Naive thymus-derived CD8-positive, alpha-beta T cell (primary cell): Measurements from ENCODE around the gene BTN2A1. TPM values are rescaled to one million over a fixed set of nuclear protein-coding genes. Genes with fewer than 3 reads are reported as not detected.

Source experiments
- ATAC-seq, 2 donors: fragments of 150-1000 bp; cut with Tn5 transposase in 1 of 2; sonication (Bioruptor Pico), chemical (Tn5 transposase) in 1 of 2; 1 replicate in 1 of 2; 2 replicates in 1 of 2; pipeline ENCODE4 v1.10.0; 2021; ENCODE audit warnings: mild to moderate bottlenecking in 2 of 2, moderate library complexity in 2 of 2
- POLR2A ChIA-PET: fragments of 350-600 bp; sonication (Branson Sonifier 250); formaldehyde crosslinking; loops from one replicate; lab custom pipeline; 2021; ENCODE audit warnings: antibody characterized with exemption; lab: Charles Lee
- DNase-seq, 10 donors: peaks; one replicate each; pipeline versions ENCODE4 v3.0.0 to v3.0.0-alpha.2; 2020 to 2022
- H3K27ac Mint-ChIP-seq, 10 donors: one replicate each; pipeline ENCODE4 v1.8.0; 2020 to 2022; ENCODE audit warnings: mild to moderate bottlenecking in 10 of 10, mixed read lengths in 10 of 10, moderate library complexity in 4 of 10, inconsistent platforms in 1 of 10
- H3K27me3 Mint-ChIP-seq, 5 donors: one replicate each; pipeline ENCODE4 v1.8.0; 2021 to 2022; ENCODE audit warnings: mixed read lengths in 5 of 5
- H3K36me3 Mint-ChIP-seq, 3 donors: one replicate each; pipeline ENCODE4 v1.8.0; 2020 to 2022; ENCODE audit warnings: mixed read lengths in 3 of 3, mild to moderate bottlenecking in 2 of 3, inconsistent platforms in 1 of 3
- H3K4me1 Mint-ChIP-seq, 4 donors: one replicate each; pipeline ENCODE4 v1.8.0; 2021 to 2022; ENCODE audit warnings: mixed read lengths in 4 of 4
- H3K4me3 Mint-ChIP-seq, 10 donors: one replicate each; pipeline ENCODE4 v1.8.0; 2020 to 2022; ENCODE audit warnings: mild to moderate bottlenecking in 10 of 10, mixed read lengths in 10 of 10, moderate library complexity in 6 of 10, inconsistent platforms in 1 of 10
- H3K9me3 Mint-ChIP-seq, 9 donors: one replicate each; pipeline ENCODE4 v1.8.0; 2020 to 2022; ENCODE audit warnings: mixed read lengths in 9 of 9, mild to moderate bottlenecking in 3 of 9, inconsistent platforms in 1 of 9, moderate library complexity in 1 of 9
- polyA plus RNA-seq, 3 donors: library from polyadenylated mRNA; unstranded; fragments of 300-500 nt; fragmentation: Illumina TruSeq; gene quantifications; one replicate each; pipeline ENCODE4 v1.2.3, GENCODE V29; 2021
- total RNA-seq, 8 experiments: library from RNA in 2 of 8; stranded (reverse) in 2 of 8; gene quantifications; one replicate each; pipeline ENCODE4 v1.2.3 and lab custom pipeline; 2021 to 2026

BTN2A1 gene
- total and polyA plus RNA-seq, 5 experiments from 2014 or later, result 9.6 to 63.6 (median 13.7) TPM

DNA sequence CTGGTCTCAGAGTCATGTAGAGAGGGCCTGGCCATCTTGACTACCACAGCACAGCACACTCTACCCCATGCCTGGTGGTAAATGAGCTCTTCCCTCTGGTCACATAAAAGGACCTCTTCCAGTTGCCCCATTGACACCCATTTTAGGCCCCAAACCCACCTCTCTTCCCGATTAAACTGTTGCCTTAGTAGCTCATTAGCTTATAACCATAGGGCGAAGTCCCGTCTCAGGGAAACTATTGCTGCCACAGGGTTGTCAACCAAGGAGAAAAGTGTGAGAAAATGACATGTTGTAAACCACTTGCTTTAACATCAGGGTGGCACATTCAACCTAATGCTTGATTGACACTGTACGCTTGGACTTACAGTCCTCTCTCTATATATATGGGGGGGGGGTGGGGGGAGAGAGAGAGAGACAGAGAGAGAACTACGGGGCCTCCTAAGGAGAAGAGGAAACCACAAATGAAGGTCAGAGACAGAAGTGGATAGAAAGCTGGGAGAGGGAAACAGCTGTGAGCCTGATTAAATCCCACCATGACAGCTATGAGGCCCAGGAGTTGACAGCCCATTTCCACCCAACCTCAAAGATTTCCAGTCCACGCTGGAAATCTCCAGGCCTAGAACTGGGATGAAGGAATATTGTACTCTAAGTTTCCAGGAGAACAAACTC, 27.5 kb downstream of the BTN2A1 start:
- Mint-ChIP-seq H3K9me3 (peaks cover 0 to 23% (median 9%) of the 10 kb centered on the region in 9 donors), H3K27ac (no peak overlapping the region), H3K36me3 (peaks cover 0 to 10% (median 7%) of the 10 kb centered on the region in 3 donors), H3K4me1 (peaks cover 0 to 2% (median 0%) of the 10 kb centered on the region in 4 donors), H3K27me3 (no peaks in the 10 kb centered on the region), H3K4me3 (no peak overlapping the region)
- POLR2A ChIA-PET, result interaction anchor here (1.2 to 2.2 kb wide), 2 partner anchors 11 to 17 kb away, joined by 4 to 13 read pairs; no protein-coding TSS in a partner anchor
- DNase-seq, result no peak
- no peak for ATAC-seq

DNA sequence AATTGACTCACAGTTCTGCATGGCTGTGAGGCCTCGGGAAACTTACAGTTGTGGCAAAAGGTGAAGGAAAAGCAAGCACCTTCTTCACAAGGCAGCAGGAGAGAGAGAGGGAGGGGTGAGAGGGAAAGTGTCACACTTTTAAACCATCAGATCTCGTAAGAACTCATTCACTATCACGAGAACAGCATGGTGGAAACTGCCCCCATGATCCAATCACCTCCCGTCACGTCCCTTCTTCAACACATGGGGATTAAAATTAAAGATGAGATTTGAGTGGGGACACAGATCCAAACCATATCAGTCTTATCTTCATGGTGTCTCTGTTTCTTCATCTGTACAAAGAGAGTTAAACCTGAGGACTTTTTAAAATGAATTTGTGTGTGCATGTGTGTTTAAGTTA, 28.6 kb downstream of the BTN2A1 start:
- Mint-ChIP-seq H3K4me3 (no peak overlapping the region), H3K27me3 (no peaks in the 10 kb centered on the region), H3K9me3 (peaks cover 0 to 23% (median 9%) of the 10 kb centered on the region in 9 donors), H3K36me3 (peaks cover 0 to 10% (median 7%) of the 10 kb centered on the region in 3 donors), H3K27ac (no peak overlapping the region), H3K4me1 (no peaks in the 10 kb centered on the region)
- DNase-seq (no peak), ATAC-seq (no peak)
- POLR2A ChIA-PET, result no interaction called here

DNA sequence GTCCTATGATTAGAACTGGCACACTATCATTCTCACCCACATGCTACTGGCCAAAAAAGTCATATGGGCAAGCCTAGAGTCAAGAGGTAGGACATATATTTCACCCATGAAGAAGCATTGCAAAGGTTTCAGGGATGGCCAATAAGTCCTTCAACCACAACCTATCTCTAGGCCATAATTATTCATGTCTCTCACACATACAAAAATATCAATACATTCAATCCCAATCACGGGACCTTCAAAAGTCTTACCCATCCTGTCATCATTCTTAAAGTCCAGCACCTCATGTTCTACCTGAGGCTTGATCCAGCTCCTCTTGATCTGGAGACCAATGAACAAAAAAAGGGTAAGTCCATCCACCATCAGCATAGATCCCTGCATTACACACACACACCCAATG, 29.7 kb downstream of the BTN2A1 start:
- Mint-ChIP-seq H3K4me3 (no peak overlapping the region), H3K9me3 (peaks cover 0 to 23% (median 9%) of the 10 kb centered on the region in 9 donors), H3K36me3 (peaks cover 0 to 10% (median 7%) of the 10 kb centered on the region in 3 donors), H3K4me1 (no peaks in the 10 kb centered on the region), H3K27me3 (no peaks in the 10 kb centered on the region), H3K27ac (no peak overlapping the region)
- POLR2A ChIA-PET, result interaction anchor here (0.5 to 1.8 kb wide), 3 partner anchors 9 to 14 kb away, joined by 3 to 7 read pairs (median 5); no protein-coding TSS in a partner anchor
- no peak for DNase-seq
- ATAC-seq, result no peak

DNA sequence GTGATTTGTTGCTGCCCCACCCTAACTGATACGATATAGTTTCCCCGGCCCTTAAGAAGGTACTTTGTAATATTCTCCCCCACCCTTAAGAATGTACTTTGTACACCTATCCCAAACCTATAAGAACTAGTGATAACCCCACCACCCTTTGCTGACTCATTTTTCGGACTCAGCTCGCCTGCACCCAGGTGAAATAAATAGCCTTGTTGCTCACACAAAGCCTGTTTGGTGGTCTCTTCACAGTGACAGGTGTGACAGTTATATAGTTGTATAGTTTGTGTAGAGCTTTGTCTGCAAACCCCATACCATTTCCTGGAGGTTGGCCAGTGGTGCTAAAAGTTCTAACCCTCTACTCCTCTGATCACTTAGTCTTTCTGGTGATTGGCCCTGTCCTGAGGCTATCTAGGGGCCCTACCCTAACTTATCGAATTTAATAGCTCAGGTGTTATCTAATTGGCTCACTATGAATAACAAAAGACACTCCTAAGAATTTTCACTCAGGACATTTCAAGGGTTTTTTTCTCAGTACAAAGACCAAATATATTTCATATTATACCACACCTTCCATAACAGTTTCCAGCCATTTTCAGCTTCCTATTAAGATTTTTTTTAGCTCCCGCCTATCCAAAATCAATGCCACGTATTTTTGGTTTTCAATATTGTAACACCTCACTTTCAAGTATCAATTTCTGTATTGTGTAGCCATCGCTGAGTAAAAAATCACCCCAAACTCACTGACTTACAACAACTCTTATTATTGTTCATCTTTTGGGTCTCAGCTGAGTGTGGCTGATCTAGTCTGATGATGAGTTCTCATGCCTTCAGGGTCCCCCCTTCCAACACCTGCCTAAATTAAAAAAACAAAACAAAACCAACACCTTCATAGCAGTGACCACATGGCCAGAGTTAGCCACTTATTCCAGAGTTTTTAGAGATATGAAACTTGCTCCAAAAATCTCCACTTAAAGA, 32.5 kb downstream of the BTN2A1 start:
- no peaks in the 10 kb centered on the region for H3K27me3 Mint-ChIP-seq
- H3K27ac Mint-ChIP-seq, result peak overlapping the region in 1 of 10 donors; percentile 27
- ATAC-seq (no peak), DNase-seq (no peak)
- peaks cover 0 to 10% (median 7%) of the 10 kb centered on the region in 3 donors for H3K36me3 Mint-ChIP-seq
- peaks cover 0 to 23% (median 9%) of the 10 kb centered on the region in 9 donors for H3K9me3 Mint-ChIP-seq
- POLR2A ChIA-PET, result interaction anchor here (0.7 kb wide), 1 partner anchor 106 kb away, joined by 3 read pairs; no protein-coding TSS in a partner anchor
- H3K4me1 Mint-ChIP-seq, result peaks cover 0 to 10% (median 0%) of the 10 kb centered on the region in 4 donors
- no peak overlapping the region for H3K4me3 Mint-ChIP-seq

DNA sequence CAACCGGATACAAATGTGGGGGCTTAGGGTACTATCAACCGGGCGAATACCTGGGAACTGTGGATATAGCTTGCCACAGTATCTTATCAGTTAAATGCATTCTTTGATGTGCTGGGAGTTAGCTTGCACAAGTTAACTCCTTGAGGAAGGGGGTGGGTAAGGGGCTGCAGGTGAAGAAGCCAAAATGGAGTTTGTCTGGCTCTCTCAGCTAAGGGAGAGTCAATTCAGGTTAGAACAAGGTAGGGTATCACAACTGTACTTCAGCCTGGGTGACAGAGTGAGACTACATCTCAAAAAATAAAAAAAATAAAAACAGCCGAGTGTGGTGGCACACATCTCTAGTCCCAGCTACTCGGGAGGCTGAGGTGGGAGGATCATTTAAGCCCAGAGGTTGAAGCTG, 33.8 kb downstream of the BTN2A1 start:
- no peak overlapping the region for H3K27ac Mint-ChIP-seq
- ATAC-seq, result no peak
- peaks cover 0 to 15% (median 8%) of the 10 kb centered on the region in 9 donors for H3K9me3 Mint-ChIP-seq
- H3K36me3 Mint-ChIP-seq, result peaks cover 0 to 10% (median 7%) of the 10 kb centered on the region in 3 donors
- H3K4me3 Mint-ChIP-seq, result no peak overlapping the region
- peaks cover 0 to 10% (median 0%) of the 10 kb centered on the region in 4 donors for H3K4me1 Mint-ChIP-seq
- no peaks in the 10 kb centered on the region for H3K27me3 Mint-ChIP-seq
- POLR2A ChIA-PET, result interaction anchor here (0.6 kb wide), 1 partner anchor 43 kb away, joined by 5 read pairs; no protein-coding TSS in a partner anchor
- DNase-seq, result no peak

DNA sequence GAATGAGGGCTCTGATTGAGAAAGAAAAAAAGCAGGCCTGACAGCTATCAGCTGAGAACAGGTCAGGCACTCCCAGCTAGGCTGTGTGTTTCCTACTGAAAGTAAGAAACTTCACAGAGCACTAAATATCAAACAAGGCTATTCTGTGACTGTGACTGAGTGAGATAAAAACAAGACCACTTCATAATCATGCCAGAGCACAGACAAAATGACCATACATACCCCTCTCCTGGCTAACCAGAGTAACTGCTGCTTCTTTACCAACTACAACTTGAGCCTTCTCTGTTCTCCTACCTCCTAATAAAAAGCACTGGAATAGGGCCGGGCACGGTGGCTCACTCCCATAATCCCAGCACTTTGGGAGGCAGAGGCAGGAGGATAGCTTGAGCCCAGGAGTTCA, 35.5 kb downstream of the BTN2A1 start:
- Mint-ChIP-seq H3K4me1 (peaks cover 0 to 10% (median 3%) of the 10 kb centered on the region in 4 donors), H3K4me3 (no peak overlapping the region), H3K27ac (no peak overlapping the region), H3K9me3 (no peaks in the 10 kb centered on the region), H3K36me3 (no peaks in the 10 kb centered on the region), H3K27me3 (no peaks in the 10 kb centered on the region)
- ATAC-seq (peak; percentile 77 to 81), DNase-seq (peak in 2 of 10 donors; percentile 27 to 35)
- POLR2A ChIA-PET, result interaction anchor here (0.6 kb wide), 1 partner anchor 297 kb away, joined by 3 read pairs; no protein-coding TSS in a partner anchor

DNA sequence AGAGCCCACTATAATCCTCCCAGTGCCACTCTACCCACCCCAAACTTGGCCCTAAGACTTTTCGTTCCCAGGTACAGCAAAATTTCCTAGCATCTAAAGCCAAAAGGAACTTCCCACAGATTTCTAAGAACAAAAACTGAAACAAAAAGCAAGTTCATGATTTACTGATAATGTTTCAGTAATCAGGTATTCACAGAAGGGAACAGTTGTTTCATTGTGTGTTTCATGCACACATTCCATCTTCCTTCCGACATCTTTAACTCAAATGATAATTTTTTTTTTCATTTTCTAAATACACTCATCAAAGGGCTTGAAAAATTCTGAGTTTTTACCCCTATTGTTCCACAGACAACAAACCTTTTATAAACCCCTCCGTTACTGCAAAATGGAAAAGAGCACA, 36.4 kb downstream of the BTN2A1 start:
- POLR2A ChIA-PET, result interaction anchor here (0.6 to 0.7 kb wide), 2 partner anchors 67 to 298 kb away, joined by 3 read pairs; no protein-coding TSS in a partner anchor
- no peaks in the 10 kb centered on the region for H3K36me3 Mint-ChIP-seq

DNA sequence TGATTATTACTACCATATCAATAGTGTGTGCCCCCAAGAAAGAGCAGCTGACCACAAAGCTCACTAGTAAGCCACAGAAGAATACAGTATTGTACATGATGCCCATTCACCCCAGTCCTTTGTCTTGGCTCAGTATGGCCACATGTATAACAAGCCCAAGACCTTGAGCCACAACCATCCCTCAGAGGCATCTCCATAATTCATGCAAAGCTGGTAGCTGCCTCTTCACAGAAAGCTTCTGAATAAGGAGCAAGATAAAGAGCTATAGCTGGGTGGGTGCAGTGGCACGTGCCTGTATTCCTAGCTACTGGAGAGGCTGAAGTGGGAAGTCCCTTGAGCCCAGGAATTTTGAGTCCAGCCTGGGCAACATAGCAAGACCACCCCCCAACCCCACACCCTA, 37.5 kb downstream of the BTN2A1 start:
- H3K36me3 Mint-ChIP-seq, result no peaks in the 10 kb centered on the region
- no peaks in the 10 kb centered on the region for H3K27me3 Mint-ChIP-seq
- POLR2A ChIA-PET, result interaction anchor here (1.0 kb wide), 1 partner anchor 371 kb away, joined by 3 read pairs; a partner anchor contains a TSS
- H3K4me1 Mint-ChIP-seq, result peaks cover 0 to 10% (median 3%) of the 10 kb centered on the region in 4 donors
- no peak overlapping the region for H3K27ac Mint-ChIP-seq
- ATAC-seq (no peak), DNase-seq (no peak)
- no peaks in the 10 kb centered on the region for H3K9me3 Mint-ChIP-seq
- H3K4me3 Mint-ChIP-seq, result no peak overlapping the region

More for the DNA sequence above, 36.4 kb downstream of the BTN2A1 start:
- ATAC-seq (no peak), DNase-seq (no peak)
- no peaks in the 10 kb centered on the region for H3K27me3 Mint-ChIP-seq
- H3K27ac Mint-ChIP-seq, result peak overlapping the region in 3 of 10 donors; percentile 3 to 83 (median 53)
- peaks cover 0 to 10% (median 3%) of the 10 kb centered on the region in 4 donors for H3K4me1 Mint-ChIP-seq
- H3K9me3 Mint-ChIP-seq, result no peaks in the 10 kb centered on the region
- H3K4me3 Mint-ChIP-seq, result no peak overlapping the region

DNA sequence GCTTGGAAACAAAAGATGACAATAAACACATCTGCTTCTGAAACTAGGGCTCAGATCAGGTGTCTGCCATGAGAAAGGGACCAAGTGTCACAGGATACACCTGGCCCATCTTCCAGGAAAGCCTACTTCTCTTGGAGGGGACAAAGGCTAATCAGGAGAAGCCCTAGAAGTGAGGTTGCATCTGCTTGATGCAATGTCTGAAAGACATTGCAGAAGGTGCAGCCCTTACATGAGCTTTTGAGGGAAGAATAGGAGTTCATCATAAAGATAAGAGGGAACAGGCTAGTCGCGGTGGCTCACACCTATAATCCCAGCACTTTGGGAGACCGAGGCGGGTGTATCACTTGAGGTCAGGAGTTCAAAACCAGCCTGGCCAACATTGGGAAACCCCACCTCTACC, 39.9 kb downstream of the BTN2A1 start:
- Mint-ChIP-seq H3K4me1 (peaks cover 8 to 23% (median 16%) of the 10 kb centered on the region in 4 donors), H3K4me3 (no peak overlapping the region), H3K9me3 (no peaks in the 10 kb centered on the region), H3K27ac (no peak overlapping the region), H3K27me3 (peaks cover 0 to 13% (median 10%) of the 10 kb centered on the region in 5 donors), H3K36me3 (peaks cover 0 to 3% (median 0%) of the 10 kb centered on the region in 3 donors)
- ATAC-seq (no peak), DNase-seq (no peak)
- POLR2A ChIA-PET, result interaction anchor here (1.1 kb wide), 1 partner anchor 24 kb away, joined by 3 read pairs; no protein-coding TSS in a partner anchor

DNA sequence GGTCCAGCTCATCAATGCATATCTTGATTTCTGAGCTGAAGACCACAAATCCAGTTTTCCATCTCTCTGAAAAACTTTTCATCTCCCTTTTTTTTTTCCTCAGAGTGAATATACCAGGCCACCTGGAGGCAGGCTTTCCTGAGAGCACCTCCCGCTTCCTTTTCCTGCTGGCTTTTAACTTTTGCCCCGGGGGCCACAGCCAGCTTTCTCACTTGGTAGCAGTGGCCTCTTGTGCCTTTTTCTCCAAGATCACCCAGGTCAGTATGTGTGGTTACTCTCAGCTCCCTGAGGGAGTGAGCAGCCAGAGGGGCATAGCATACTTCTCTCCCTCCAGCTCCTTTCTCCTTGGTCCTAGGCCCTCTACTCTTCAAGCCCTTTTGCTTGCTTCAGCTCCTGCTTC, 42.3 kb downstream of the BTN2A1 start, which contains the start of gene BTN1A1:
TSS of gene BTN1A1 (plus strand) at position 202 of the 400 bp plus-strand sequence. CDS start 984 bp downstream, outside the sequence.
- peak within 1 kb of the TSS in 2 of 10 donors; percentile 4 to 56 for H3K27ac Mint-ChIP-seq
- H3K27me3 Mint-ChIP-seq, result peaks cover 3 to 26% (median 22%) of the 10 kb centered on the region in 5 donors
- no peak for DNase-seq
- POLR2A ChIA-PET, result interaction anchor here (0.6 to 0.9 kb wide), 2 partner anchors 13 to 513 kb away, joined by 3 to 4 read pairs; no protein-coding TSS in a partner anchor
- no peaks in the 10 kb centered on the region for H3K9me3 Mint-ChIP-seq
- ATAC-seq, result no peak
- peaks cover 0 to 3% (median 2%) of the 10 kb centered on the region in 3 donors for H3K36me3 Mint-ChIP-seq
- peak within 1 kb of the TSS; percentile 24 to 86 (median 82) for H3K4me3 Mint-ChIP-seq
- H3K4me1 Mint-ChIP-seq, result peaks cover 8 to 19% (median 14%) of the 10 kb centered on the region in 4 donors

DNA sequence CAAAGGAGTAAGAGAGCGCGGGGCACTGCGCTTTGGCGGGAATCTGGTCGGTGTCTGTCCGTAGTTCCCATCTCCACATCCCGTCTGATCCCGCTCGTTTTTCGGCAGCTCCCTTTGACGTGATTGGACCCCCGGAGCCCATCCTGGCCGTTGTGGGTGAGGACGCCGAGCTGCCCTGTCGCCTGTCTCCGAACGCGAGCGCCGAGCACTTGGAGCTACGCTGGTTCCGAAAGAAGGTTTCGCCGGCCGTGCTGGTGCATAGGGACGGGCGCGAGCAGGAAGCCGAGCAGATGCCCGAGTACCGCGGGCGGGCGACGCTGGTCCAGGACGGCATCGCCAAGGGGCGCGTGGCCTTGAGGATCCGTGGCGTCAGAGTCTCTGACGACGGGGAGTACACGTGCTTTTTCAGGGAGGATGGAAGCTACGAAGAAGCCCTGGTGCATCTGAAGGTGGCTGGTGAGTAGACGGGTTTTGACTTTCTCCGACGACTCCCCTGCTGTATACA, 43.8 kb downstream of the BTN2A1 start:
- Mint-ChIP-seq H3K4me3 (peak overlapping the region; percentile 71 to 86 (median 82)), H3K27ac (peak overlapping the region in 5 of 10 donors; percentile 5 to 57 (median 26)), H3K27me3 (peaks cover 5 to 32% (median 26%) of the 10 kb centered on the region in 5 donors), H3K9me3 (no peaks in the 10 kb centered on the region), H3K4me1 (peaks cover 8 to 19% (median 14%) of the 10 kb centered on the region in 4 donors), H3K36me3 (peaks cover 2 to 3% (median 3%) of the 10 kb centered on the region in 3 donors)
- peak; percentile 8 to 64 (median 32) for DNase-seq
- ATAC-seq, result peak; percentile 88 to 93
- POLR2A ChIA-PET, result interaction anchor here (0.9 to 1.7 kb wide), 8 partner anchors 14 to 78 kb away, joined by 3 to 7 read pairs (median 4); partner anchors contain the start of gene HMGN4
